HG03378 (cell line): ENCODE results near the gene RGS1.

Experiments
- ATAC-seq: cut with Tn5 transposase; IDR thresholded peaks from one replicate; pipeline ENCODE4 v1.9.1; 2021; ENCODE audit warnings: mild to moderate bottlenecking, moderate library complexity; ENCODE audit not compliant: unreplicated experiment

Gene RGS1

DNA sequence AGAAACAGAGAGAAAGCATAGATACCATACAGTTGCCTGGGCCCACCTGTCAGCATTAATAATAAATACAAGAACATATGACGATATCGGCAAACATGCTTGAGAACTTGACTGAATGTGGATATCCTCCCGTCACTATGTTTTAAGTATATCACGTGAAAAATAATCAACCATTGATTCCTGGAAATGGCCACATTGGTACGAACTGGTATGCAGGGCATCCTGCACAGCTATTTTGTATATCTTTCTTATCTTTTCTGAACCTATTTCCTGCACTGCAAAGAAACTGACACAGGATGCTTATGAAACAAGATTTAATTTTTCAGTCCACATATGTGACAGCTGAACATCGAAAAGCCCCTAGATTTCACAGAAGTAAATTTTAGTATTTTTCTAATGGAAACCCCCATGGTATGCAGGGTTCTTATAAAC, 22.8 kb upstream of the RGS1 start:
- no peak for ATAC-seq

DNA sequence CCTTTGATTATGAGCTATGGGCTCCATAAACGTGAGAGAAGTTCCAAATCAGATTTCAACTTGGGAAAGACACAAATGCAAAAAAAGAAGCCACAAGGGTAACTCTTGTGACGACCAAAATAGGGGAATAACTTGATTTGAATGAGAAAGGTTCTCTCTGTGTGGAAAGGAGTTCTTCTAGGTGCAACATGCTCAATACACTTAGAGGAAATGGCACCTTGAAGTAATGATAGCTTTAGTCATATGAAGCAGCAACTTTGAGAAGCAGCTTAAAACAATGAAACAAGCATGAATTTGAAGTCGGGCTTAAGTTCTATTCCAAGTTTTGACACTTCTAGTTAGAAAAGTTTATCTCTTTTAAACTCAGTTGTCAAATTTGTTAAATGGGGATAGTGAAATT, 21.8 kb upstream of the RGS1 start:
- ATAC-seq = no peak

DNA sequence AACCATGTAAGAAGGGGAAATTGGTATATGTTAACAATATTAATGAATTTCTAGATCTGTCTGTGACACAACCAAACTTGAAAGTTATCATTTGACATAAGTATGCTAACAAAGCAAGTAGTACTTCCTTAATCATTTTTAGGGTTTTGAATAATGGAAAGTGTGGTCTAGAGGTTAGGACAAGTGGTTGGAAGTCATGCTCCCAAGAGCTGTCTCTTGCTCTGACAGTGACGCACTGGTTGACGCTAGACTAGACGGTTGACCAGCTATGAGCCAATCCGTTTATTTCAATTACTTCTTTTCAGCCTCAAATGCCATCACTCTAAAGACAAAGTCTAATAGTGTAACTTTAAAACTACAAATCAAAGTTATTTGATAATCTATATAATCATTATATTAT, 20.7 kb upstream of the RGS1 start:
- ATAC-seq = no peak

DNA sequence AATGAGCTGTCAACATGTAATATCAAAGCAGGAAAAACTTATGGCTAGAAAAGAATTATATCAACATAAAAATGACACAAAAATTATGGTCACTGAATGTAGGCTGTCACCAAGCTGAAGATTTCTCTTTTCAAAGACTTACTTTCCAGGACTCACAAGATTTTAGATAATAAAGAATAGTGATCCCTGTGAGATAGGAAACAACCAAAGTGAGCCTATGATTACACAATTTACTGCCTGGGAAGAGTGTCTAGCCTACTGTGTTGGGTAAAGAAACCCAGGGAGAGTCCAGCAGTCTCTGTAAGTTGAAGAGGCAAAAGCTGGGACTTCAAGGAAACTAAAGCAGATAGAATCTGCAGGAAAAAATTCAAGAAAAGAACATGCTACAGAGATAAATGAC, 20.2 kb upstream of the RGS1 start:
- ATAC-seq = no peak

DNA sequence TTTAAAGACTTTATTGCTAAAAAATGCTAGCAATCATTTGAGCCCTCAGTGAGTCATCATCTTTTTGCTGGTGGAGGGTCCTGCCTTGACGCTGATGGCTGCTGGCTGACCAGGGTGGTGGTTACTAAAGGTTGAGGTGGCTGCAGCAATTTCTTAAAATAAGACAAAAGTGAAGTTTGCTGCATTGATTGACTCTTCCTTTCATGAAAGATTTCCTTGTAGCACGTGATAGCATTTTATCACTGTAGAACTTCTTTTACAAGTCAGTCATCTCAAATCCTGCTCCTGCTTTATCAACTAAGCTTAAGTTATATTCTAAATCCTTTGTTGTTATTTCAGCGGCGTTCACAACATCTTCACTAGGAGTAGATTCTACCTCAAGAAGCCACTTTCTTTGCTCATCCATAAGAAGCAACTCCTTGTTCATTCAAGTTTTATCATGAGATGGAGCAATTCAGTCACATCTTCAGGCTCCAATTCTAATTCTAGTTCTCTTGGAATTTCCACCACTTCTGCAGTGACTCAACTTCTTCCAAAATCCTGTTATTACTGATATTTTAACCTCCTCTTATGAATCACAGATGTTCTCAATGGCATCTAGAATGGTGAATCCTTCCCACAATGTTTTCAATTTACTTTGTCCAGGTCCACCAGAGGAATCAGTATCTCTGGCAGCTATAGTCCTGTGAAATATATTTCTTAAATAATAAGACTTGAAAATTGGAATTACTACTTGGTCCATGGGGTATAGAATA, 17.6 kb upstream of the RGS1 start:
- no peak for ATAC-seq

DNA sequence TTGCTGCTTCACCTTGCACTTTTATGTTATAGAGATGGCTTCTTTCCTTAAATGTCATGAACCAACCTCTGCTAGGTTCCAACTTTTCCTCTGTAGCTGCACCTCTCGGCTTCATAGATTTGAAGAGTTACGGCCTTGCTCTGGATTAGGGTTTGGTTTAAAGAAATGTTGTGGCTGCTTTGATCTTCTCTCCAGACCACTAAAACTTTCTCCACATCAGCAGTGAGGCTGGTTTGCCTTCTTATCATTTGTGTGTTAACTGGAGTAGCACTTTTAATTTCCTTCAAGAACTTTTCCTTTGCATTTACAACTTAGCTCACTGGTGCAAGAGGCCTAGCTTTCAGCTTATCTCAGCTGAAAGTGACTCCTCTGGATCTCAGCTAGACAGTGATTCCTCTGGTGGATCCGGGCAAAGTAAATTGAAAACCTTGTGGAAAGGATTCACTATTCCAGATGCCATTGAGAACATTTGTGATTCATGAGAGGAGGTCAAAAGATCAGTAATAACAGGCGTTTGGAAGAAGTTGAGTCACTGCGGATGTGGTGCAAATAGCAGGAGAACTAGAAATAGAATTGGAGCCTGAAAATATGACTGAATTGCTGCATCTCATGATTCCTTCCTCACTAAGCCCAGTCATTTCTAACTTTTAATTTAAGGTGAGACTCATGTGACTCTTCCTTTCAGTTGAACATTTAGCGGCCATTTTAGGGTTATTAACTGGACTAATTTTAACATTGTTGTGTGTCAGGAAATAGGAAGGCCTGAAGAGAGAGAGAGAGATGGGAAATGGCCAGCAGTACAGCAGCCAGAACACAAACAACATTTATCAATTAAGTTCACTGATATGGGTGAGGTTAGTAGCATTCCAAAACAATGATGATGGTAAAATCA, 16.2 kb upstream of the RGS1 start:
- ATAC-seq = peak; percentile 72

DNA sequence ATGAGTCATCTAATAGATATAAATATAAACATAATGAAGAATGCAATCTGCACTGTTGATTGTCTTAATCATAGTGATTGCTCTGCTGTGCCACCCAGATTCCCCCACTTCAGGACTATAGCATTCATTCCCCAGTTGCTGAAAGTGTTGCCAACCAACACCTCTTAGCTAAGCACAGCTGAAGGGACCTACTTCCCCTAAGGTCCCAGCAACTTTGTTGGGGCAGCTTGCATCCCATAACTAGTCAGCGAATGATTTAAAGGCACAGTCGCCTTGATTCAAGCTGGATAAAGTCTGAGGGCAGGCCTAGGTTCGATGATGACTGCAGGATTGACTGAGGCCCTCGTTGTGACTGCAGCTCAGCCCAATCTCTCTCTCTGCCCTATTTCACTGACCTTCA, 14.3 kb upstream of the RGS1 start:
- ATAC-seq = no peak

DNA sequence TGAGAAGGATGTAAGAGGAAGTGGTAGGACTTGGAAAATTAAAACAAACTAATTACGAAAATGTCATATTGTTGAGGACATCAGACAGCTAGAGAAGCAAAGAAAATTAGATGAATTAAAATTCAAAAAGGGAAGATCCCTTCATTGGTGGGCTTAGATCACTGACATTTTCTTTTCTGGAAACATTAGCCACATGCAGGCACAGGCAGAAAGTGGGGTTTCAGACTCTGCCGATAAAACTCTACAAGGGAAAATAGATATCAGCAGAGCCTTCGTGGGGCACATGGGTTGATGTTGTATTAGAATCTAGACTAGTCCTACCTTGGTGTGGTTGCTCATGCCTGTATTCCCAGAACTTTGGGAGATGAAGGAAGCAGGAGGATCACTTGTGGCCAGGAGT, 12.4 kb upstream of the RGS1 start:
- no peak for ATAC-seq

DNA sequence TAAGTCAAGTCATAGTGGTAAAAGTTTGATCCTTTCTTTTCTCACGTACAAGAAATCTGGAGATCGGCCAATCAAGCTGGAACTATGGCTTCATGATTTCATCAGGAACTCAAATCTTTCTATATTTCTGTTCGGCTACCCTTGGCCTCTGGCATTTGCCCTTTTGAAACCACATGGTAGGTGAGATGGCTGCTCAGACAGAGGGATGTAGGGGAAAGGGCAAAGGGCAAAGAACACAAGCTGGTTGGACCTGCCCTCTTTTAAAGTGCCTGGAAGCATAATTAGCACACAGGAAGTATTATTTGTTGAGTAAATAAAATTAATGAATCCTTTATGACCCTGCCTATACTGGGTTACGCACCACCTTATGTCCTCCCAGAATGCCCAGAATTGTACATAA, 11.5 kb upstream of the RGS1 start:
- ATAC-seq = no peak

DNA sequence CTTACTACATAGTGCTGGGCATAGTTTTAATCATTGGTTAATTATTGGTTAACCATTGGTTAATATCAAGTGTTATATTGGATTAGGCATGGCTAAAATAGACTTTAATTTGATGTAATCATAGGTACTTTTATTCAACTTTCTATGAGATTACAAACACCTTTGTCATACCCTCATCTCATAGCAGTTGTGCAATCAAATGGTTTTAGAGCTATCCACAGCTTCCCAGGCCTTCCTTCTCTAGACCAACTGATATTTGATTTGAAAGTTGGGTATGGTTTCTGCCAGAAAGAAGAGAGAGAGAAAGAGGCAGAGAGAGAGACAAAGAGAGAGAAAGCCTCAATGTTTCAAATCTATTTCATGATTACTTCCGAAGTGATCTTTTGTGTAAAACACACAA, 9.6 kb upstream of the RGS1 start:
- no peak for ATAC-seq

DNA sequence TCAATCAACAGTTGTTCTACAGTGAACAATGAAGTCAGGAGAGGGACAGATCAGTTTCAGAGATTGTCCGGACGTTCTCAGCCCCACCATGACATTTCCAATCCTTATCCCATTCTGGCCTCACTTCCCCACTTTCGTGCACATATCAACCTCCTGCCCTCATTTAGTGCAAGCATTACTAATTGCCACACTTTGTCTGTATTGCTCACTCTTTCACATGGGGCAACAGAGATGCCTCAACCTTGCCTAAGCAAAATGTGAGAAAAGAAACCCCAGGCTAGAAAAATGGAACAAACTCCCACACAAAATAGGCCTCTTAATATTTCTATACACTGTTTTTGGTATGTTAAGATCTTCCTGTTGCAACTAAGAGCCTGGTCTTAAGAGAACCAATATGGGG, 8.9 kb upstream of the RGS1 start:
- ATAC-seq = no peak

DNA sequence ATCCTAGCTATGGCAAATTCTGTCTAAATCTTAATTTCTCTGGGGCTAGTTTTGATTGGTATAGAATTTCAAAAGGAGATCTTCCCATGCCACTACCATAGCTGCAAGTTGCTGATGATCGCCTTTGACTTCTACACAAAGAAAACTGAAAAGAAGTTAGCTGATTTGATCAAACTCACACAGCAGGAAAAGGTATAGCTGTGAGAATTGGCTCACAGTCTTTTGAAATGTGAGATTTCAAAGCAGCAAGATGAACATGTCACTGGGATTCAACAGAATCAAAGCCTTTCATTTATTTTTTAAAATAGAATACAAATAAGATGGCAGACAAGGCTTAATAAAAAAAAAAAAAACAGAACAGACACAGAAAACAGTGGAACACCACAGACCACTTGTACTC, 7.5 kb upstream of the RGS1 start:
- ATAC-seq = no peak

DNA sequence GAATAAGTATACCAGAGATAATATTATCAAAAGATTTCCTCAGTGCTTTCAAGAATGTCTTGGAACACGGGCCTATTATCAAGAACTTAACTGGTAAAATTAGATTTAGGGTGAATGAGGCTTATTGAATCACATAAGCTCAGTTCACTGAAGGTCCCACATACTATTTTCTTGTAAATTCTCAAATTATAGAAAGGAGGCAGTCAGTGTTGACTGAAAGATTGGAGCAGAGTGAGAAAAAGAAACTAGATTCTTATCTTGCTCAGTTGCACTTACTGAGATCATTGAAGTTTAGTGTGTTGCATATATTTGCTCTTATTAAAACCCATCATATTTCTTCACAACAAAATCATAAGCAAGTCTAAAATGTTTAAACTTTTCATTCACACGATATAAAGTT, 3.9 kb upstream of the RGS1 start:
- no peak for ATAC-seq

DNA sequence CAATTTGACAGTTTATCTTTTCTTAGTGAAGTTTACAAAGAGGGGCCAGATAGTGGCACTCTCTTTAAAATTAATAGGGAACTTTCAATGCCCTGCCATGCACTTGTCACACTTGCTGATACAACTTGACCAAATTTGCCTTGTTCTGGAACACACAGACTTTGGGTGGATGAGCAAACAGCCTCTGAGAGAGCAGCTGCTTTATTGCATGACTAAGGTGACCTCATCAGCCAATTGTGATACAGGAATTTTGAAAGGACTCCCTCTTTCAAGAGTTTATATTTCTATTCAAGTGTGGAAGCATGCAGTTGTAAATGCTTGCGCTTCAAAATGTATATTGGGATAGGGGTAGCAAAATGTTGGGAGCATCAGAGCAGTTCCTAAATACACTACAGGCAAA, 2.1 kb upstream of the RGS1 start:
- ATAC-seq = no peak

DNA sequence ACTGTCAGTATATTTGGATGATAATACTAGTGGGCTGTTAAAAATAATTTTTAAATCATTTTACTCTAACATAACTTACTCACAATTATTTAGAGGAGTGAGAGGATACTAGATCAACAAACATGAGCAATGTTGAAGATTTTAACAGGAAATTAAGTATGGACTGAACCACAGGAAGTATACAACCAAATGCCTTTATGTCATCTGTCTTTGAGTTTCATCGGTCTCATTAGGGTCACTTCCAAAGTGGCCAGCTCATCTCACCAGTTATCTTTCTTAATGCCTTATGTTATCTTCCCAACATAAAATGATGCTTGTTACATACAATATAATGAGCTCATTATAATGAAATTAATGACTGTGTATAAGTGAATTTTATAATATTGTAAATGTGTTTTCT, 1.5 kb upstream of the RGS1 start:
- no peak for ATAC-seq

DNA sequence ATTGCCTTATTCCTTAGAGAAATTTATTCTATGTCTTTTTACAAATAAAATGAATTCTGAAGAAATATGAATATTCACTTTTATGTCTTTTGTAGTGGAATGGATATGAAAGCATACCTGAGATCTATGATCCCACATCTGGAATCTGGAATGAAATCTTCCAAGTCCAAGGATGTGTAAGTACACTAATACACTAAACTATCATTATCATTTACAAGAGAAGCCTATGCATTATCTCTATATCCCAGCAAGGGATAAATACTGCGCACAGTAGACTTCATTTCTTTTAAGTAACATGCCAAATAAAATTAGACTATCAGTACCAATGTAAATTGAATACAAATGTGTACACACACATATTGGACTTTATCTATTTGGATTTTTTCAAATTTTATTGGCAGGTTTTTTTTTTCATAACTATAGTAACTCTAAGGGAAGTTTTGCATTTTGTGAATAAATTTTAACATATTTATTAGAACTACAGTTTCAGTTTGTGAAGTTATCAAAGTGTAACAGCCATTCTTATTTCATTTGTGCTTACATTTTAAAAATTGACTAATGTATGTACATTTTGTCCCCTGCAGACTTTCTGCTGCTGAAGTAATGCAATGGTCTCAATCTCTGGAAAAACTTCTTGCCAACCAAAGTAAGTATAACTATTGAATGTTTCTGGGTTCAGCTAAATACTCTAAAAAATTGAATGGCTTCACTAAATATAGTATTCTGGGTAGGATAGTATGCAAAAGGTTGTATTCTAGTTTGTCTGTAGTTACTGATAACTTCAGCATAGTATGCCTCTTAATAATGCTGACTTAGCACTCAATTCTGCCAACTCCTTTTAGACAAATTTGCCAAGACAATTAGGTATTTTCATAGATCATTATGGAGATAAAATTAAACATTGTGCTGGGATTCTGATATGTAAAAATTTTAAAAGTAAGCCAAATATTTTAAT, 894 bp downstream of the RGS1 start:
- ATAC-seq = no peak

DNA sequence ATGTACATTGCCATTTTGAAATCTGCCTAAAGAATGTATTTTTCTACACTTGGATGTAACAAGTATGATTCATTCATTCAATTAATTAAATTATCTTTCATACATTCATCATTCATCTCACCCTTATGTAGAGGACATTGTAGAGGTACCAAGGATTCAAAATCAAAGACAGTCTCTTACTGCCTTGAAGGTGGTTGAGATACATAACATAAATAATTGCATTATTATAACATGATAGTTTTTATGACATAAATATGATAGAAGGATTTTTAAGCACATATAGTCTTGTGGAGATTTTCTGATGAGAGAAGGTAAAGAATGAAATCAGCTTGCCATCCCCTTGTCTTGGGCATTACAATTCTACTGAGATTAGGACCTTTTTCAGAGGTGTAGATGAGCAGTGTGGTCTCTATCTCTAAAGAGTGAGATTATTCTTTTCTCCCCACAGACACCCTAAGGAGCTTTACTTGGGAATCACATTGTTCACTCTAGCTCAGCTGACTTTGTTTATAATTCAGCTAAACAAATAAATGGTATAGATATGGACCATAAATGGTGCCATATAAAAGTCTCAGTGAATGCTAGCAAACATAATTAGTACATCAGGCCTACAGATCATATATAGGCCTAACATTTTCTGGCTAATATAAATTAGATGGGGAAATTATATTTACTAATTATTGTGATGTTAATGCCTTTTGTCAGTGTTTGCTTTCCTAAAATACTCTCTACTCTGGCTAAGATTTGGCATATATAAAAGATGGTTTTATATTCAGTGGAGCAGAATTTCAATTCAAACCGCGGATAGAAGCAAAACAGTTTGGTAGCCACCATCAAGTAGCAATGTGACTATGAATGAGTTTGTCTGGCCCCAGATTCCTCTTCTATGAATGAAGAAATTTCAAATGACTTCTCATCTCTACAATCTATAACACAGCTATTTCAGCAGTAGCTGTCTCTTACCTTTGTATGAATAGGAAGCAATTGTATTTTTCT, 1.9 kb downstream of the RGS1 start:
- no peak for ATAC-seq

DNA sequence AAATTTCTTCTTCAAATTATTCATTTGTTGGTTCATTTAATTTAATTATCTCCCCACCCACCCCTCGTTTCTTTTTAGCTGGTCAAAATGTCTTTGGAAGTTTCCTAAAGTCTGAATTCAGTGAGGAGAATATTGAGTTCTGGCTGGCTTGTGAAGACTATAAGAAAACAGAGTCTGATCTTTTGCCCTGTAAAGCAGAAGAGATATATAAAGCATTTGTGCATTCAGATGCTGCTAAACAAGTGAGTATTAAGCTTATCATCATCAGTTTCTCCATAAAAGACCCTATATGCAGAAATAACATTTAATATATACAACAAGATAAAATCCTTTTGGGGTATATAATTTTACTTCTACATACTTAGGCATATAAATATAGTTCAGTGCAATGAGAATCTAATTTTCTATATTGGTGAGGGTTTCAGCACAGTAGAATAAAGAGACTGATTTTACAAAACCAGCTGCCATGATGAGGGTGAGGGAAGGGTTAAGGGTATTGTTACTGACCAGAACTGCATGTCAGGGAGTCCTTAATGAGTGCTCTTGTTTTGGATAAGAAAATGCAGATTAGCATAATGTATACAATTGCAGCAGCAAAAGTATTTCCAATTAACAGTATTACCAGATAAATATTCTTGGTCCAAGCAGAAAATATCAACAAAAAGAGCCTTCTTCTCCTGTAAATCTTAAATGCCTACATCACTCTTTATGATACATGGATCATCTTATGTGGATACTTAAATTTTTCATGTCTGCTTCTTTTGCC, 2.8 kb downstream of the RGS1 start:
- no peak for ATAC-seq

DNA sequence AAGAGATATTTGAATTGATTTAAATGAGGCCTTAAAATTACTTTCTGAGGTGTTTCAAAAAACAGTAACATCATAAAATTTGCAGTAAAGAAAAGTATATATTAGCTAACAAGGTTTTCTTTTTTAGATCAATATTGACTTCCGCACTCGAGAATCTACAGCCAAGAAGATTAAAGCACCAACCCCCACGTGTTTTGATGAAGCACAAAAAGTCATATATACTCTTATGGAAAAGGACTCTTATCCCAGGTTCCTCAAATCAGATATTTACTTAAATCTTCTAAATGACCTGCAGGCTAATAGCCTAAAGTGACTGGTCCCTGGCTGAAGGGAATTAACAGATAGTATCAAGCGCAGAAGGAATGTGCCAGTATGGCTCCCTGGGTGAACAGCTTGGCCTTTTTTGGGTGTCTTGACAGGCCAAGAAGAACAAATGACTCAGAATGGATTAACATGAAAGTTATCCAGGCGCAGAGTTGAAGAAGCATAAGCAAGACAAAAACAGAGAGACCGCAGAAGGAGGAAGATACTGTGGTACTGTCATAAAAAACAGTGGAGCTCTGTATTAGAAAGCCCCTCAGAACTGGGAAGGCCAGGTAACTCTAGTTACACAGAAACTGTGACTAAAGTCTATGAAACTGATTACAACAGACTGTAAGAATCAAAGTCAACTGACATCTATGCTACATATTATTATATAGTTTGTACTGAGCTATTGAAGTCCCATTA, 3.6 kb downstream of the RGS1 start:
- ATAC-seq = no peak
